UCSD-AML1 (cell line): ENCODE measurements around the gene DLG2.

Experiments used
- DNase-seq: peaks from one replicate; lab custom pipeline; 2025; ENCODE audit not compliant: unreplicated experiment; lab: John Stamatoyannopoulos, UW

DLG2 gene

GRCh38 chr11:84420271-84420670 lies 1206.9 kb downstream of the DLG2 start:
- no peak for DNase-seq

GRCh38 chr11:84419616-84420015 lies 1207.5 kb downstream of the DLG2 start:
- no peak for DNase-seq

- DNase-seq, result no peak
Observed at GRCh38 chr11:84414920-84415319, 1212.2 kb downstream of the DLG2 start.

DNA sequence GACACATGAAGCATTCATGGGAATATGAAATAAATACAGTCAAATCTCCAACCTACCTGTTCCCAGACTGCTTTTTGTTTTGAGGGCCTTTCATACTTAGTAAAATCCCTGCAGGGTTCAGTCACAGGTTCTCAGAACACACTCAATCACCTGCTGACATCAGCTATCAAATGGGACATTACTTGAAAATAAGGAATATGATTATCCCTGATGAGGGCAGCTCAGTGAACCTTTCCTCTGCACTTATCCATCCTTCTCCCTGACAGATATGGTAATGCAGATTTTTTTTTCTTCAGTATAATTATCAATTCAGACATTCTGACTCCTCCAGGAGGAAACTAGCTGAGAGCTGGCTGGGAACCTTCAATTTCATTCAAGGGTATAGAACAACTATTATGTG lies 1213.6 kb downstream of the DLG2 start:
- no peak for DNase-seq

- no peak for DNase-seq
Observed at GRCh38 chr11:84412862-84413261, 1214.3 kb downstream of the DLG2 start.

- DNase-seq, result no peak
Observed at GRCh38 chr11:84408946-84409411, 1218.2 kb downstream of the DLG2 start.

DNA sequence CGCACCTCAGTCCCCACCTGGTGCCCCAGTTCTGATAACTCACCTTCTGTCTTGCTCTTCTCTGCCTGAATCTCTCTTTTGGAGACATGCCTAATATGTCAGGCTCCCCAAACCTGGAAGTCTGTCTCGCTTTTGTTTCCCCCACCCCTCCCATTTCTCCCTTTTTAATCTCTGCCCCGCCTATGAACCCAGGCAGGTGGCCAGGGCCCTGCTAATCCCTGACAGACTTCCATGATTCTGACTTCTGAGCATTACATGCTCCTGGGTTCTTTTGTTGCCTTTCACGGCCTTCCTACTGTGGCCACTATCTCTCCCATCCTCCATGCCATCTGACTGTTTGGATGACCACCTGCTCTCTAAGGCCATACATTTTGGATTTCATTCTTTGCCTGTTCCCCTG lies 1220.1 kb downstream of the DLG2 start:
- DNase-seq, result no peak

- DNase-seq, result no peak
Observed at GRCh38 chr11:84398017-84398626, 1229.0 kb downstream of the DLG2 start.

DNA sequence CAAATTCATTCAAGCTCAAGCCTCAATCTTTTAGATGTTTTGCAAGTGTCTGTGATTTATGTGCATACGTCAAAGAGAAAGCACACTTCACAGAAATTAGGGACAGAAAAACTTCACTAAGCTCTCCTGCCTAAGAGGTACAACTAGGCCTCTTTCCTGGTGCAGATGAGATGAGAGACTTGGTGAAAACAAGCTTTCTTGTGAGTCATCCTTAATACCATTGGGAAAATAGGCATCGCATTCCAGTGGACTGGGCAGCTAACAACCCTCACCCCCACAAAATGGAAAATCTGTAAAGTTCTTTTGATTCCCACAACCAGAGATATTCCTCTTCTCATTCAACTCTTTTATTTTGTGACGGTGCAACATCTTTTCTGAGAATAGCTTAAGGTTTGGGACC lies 1230.6 kb downstream of the DLG2 start:
- no peak for DNase-seq

DNA sequence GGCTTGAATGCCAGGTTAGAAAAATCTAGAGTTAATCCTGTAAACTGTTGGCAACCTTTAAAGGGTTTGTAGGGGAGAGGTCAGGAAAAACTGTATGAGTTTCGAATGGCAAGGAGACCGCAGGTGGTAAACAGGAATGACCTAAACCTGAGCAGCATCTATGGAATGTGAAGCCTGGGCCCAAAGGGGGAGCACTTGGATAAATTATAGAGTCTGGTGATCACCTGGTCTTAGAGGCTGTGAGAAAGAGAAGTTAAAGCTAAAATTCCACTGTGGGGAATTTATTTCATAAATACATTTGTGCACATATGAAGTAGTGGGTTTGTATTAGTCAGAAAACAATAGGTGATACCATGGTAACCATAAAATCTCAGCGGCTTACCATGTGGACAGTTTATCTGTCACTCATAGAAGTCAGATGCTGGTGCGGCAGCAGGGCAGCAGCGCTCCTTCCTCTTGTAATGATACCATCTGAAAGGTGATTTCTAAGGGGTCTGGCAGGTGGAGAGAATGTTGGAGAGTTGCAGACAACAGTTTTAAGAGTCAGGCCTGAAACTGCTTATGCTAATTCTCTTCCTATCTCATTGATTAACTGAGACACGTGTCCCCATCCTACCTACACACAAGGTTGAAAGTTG lies 1236.6 kb downstream of the DLG2 start:
- DNase-seq, result no peak

- no peak for DNase-seq
Observed at GRCh38 chr11:84389696-84390095, 1237.4 kb downstream of the DLG2 start.

GRCh38 chr11:84384731-84385130 lies 1242.4 kb downstream of the DLG2 start:
- DNase-seq, result peak; percentile 4

DNA sequence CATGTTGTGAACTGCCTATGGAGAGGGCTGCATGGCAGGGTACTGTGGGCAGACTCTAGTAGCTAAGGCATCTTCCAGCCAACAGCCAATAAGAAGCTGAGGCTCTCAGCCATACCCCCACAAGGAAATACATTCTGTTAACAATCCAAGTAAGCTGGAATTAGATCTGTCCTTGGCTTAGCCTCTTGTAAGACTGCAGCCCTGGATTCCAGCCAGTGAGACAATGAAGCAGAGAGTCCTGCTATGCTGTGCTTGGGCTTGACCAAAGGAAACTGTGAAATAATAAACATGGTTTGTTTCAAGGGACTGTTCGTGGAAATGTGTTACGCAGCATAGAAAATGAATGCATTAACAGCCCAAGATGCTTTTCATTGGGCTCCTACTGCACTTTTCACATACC lies 1243.6 kb downstream of the DLG2 start:
- DNase-seq, result no peak

DNA sequence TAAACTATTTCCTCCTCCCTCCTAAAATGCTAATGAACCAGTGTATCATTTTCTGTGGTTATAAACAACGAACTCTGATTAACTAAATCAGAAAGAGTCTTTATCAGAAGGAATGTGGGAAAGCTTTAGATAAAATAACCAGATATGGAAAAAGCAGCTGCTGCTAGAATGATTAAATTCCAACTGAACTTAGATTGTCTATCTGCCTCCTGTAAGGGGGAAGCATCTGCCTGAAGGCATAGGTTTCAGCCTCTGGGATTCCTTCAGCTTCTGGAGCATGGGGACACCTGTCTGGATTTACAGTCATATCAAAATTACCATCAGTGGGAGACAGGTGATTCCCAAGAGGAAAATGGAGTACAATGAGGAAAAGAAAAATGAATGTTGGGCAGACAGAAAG lies 1245.5 kb downstream of the DLG2 start:
- DNase-seq, result no peak

DNA sequence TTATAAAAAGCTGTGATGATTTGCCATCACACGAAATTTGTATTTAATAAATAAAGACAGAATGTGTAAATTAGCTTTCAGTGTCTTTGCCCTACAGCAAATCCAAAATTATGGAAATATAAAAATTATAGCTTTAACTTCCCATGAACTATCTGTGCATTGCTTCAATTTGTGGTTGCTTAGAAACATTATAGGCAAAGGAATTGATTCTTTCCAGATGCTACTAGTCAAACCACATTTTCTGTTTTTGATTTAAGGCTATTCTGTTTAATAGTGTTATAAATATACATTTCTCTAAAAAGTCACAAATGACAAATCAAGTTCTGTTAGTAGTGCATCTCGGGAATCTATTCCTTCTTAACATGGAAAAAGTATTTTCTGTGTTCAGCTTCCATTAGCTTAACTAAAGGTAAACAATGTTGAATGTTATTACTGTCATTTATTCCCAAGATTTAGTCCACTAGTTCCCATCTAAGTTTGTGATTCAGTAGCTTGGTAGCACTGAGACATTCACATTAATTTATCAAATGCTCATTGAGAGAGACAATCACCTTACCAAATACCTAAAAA lies 1254.7 kb downstream of the DLG2 start:
- DNase-seq, result no peak

DNA sequence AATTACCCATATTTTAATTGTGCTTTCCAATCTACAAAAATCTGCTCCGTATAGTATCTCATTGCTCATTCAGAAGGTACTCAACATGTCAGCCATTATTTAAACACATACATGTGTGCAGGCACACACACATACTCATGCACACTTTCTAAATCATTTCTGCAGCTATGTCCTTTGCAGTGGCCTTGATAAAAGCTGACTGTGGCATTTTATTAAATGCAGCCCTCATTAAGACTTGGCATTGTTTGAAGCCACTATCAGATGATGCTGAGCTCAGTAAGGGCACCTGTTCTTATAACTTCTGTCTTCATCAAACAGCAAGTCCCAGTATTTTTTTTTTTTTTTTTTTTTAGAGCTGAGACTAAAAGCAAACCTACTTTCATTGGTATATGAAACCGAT lies 1269.1 kb downstream of the DLG2 start:
- DNase-seq, result no peak

GRCh38 chr11:84355911-84356310 lies 1271.2 kb downstream of the DLG2 start:
- DNase-seq, result no peak

GRCh38 chr11:84345597-84345996 lies 1281.5 kb downstream of the DLG2 start:
- DNase-seq, result no peak

DNA sequence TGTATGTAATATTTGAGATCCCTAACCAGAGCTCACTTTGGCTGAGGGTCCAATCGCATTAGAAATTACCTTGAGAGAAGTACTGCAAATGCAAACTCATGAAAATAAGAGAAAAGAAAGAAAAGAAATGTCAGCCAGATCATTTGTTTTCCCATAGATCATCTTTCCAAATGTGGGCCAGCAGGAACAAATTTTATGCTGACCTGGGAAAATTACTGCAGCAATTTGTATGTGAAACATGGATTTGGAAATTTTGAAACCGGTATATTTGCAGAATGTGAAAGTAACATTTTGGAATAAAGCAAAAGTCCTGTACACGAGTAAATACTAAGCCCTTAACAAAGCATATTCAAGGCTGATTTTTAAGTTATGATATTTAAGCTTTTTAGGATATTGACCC lies 1282.1 kb downstream of the DLG2 start:
- no peak for DNase-seq

- DNase-seq, result no peak
Observed at GRCh38 chr11:84339796-84340195, 1287.3 kb downstream of the DLG2 start.

DNA sequence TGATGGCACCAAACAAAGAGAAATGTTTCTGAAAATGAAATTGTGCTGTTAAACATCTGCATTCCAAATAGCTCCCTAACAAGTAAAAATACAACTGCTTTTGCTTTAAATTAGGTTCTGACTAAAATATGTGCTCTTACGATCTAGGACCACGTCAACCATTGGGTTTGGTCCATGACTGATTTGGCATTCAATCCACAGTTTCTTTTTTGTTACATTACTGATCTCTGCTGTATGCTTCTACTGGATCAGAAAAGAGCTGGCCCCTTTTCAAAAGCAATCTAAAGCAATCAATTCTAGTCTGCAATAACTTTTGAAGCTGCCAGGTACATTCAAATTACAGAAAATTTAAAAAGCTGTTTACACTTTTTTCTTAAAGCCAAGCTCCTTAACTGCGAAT lies 1293.9 kb downstream of the DLG2 start:
- no peak for DNase-seq

DNA sequence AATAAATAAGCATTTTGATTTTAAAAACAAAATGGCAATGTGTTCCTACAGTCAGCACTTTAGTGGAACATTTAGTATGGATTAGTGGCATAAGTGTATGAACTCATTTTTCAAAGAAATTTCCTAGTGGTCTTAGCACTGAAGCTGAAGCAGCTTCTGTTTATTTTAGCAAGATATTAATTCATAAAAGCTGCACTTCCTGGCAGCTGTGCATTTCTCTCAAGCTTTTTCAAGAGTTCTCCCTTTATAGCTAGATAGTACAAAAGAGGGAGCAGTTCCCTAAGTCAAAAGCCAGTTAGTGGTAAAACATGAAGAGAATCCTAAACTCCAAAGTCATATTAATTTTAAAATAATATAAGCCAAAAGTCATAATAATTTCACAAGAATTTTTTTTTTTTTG lies 1304.9 kb downstream of the DLG2 start:
- DNase-seq, result no peak

- DNase-seq, result no peak
Observed at GRCh38 chr11:84319863-84320262, 1307.3 kb downstream of the DLG2 start.
